Ishikawa (cell line): ENCODE data around the gene CCDC188.

Experiments used
- CEBPB ChIP-seq: IDR thresholded peaks from 2 replicates; pipeline ENCODE4 v1.6.1; 2012
- CREB1 ChIP-seq: IDR thresholded peaks from 2 replicates; pipeline ENCODE4 v1.6.1; 2012; ENCODE audit warnings: low read depth
- EGR1 ChIP-seq: IDR thresholded peaks from 2 replicates; pipeline ENCODE4 v1.6.1; 2012
- EP300 ChIP-seq: IDR thresholded peaks from 2 replicates; pipeline ENCODE4 v1.6.1; 2012; ENCODE audit warnings: borderline replicate concordance
- FOXM1 ChIP-seq: IDR thresholded peaks from 2 replicates; pipeline ENCODE4 v1.6.1; 2012; ENCODE audit warnings: low read depth, borderline replicate concordance
- NFIC ChIP-seq: IDR thresholded peaks from 2 replicates; pipeline ENCODE4 v1.6.1; 2012
- RAD21 ChIP-seq: IDR thresholded peaks from 2 replicates; pipeline ENCODE4 v1.6.1; 2012; ENCODE audit warnings: low read depth
- TAF1 ChIP-seq: IDR thresholded peaks from 2 replicates; pipeline ENCODE4 v1.6.1; 2012; ENCODE audit warnings: low read depth, mild to moderate bottlenecking
- TCF12 ChIP-seq: IDR thresholded peaks from 2 replicates; pipeline ENCODE4 v1.6.1; 2012; ENCODE audit warnings: low read depth
- TEAD4 ChIP-seq: IDR thresholded peaks from 2 replicates; pipeline ENCODE4 v1.6.1; 2012
- YY1 ChIP-seq: IDR thresholded peaks from 2 replicates; pipeline ENCODE4 v1.6.1; 2012; ENCODE audit warnings: low read depth
- ZBTB7A ChIP-seq: IDR thresholded peaks from 2 replicates; pipeline ENCODE4 v1.6.1; 2012; ENCODE audit warnings: low read depth
- TF ChIP-seq, protein P1 (sequence below): IDR thresholded peaks from 2 replicates; pipeline ENCODE4 v1.6.1; 2012
- TF ChIP-seq, protein P2 (sequence below): IDR thresholded peaks from 2 replicates; pipeline ENCODE4 v1.6.1; 2012; ENCODE audit warnings: low read depth, mild to moderate bottlenecking
- TF ChIP-seq, protein P3 (sequence below): IDR thresholded peaks from 2 replicates; pipeline ENCODE4 v1.6.1; 2012

CCDC188 gene

DNA sequence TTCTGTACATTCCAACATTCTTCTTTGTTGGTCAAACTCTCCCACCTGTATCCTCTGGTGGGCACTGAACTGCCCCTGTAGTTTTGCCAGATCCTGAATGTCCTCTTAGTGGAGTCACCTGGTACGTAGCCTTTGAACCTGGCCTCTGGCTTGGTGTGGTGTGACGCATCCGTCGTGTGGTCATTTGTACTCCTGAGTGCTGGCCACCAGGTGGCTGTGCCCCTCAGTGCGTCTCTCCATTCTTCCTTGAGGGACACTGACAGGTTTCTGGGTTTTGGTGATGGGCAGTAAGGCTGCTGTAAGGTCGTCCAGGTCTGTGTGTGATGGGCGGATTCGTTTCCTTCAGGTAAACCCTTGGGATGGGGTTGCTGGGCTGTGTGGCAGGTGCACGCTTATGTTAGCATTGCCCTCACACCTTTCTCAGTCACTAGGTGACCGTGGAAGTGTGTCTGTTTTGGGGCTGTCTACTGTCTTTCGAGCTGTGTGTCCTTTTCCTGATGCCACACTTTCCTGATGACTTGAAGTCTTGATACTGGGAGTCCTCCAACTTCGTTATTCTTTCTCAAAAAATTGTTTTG lies 48.6 kb downstream of the CCDC188 start:
- TF ChIP-seq EGR1, result no peak
- TF ChIP-seq ZBTB7A, result no peak
- TF ChIP-seq, protein P1, sequence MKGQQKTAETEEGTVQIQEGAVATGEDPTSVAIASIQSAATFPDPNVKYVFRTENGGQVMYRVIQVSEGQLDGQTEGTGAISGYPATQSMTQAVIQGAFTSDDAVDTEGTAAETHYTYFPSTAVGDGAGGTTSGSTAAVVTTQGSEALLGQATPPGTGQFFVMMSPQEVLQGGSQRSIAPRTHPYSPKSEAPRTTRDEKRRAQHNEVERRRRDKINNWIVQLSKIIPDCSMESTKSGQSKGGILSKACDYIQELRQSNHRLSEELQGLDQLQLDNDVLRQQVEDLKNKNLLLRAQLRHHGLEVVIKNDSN, result no peak
- TF ChIP-seq NFIC, result no peak
- no peak for TF ChIP-seq FOXM1
- TF ChIP-seq, protein P2, sequence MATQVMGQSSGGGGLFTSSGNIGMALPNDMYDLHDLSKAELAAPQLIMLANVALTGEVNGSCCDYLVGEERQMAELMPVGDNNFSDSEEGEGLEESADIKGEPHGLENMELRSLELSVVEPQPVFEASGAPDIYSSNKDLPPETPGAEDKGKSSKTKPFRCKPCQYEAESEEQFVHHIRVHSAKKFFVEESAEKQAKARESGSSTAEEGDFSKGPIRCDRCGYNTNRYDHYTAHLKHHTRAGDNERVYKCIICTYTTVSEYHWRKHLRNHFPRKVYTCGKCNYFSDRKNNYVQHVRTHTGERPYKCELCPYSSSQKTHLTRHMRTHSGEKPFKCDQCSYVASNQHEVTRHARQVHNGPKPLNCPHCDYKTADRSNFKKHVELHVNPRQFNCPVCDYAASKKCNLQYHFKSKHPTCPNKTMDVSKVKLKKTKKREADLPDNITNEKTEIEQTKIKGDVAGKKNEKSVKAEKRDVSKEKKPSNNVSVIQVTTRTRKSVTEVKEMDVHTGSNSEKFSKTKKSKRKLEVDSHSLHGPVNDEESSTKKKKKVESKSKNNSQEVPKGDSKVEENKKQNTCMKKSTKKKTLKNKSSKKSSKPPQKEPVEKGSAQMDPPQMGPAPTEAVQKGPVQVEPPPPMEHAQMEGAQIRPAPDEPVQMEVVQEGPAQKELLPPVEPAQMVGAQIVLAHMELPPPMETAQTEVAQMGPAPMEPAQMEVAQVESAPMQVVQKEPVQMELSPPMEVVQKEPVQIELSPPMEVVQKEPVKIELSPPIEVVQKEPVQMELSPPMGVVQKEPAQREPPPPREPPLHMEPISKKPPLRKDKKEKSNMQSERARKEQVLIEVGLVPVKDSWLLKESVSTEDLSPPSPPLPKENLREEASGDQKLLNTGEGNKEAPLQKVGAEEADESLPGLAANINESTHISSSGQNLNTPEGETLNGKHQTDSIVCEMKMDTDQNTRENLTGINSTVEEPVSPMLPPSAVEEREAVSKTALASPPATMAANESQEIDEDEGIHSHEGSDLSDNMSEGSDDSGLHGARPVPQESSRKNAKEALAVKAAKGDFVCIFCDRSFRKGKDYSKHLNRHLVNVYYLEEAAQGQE, result no peak
- no peak for TF ChIP-seq CREB1
- TF ChIP-seq CEBPB, result no peak
- TF ChIP-seq YY1, result no peak
- TF ChIP-seq TAF1, result no peak
- no peak for TF ChIP-seq RAD21
- TF ChIP-seq EP300, result no peak
- TF ChIP-seq TEAD4, result no peak

DNA sequence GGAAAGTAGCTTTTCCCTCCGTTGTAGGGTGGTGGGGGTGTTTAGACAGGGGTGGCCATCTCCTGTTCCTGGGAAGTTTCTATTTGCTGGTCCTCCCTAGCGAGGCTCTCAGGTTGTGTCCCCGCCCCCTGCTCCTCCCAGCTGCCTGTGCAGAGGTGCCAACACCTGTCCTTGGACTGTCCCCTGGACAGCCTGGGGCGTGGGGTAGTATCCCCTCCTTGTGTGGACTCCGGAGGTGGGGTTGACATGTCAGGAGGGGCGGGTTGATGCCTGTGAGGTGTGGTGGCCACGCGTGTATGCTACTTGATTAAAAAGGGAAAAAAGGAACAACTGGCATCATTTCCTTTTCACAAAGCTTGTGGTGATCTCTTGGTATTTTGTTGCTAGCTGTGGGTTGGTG lies 49.2 kb downstream of the CCDC188 start:
- no peak for TF ChIP-seq ZBTB7A
- TF ChIP-seq TEAD4, result no peak
- no peak for TF ChIP-seq NFIC

- TF ChIP-seq EGR1 (no peak), FOXM1 (no peak), YY1 (no peak), TCF12 (no peak), CEBPB (no peak), ZBTB7A (no peak), NFIC (no peak), TEAD4 (no peak), EP300 (no peak)
- TF ChIP-seq, protein P1, result no peak
- TF ChIP-seq, protein P3, sequence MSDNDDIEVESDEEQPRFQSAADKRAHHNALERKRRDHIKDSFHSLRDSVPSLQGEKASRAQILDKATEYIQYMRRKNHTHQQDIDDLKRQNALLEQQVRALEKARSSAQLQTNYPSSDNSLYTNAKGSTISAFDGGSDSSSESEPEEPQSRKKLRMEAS, result no peak
- TF ChIP-seq, protein P2, result no peak
These were observed 51.6 kb downstream of the CCDC188 start for GRCh38 chr22:20099099-20099711.
